HCT116 (cell line): ENCODE results near the gene DPP10. TPM values are rescaled to one million over a fixed set of nuclear protein-coding genes. Genes with fewer than 3 reads are reported as not detected.

Source experiments
- ATAC-seq: fragments of 200-7000 bp; cut with Tn5 transposase; 2 replicates; pipeline ENCODE4 v1.9.1; 2020; ENCODE audit warnings: mild to moderate bottlenecking, moderate library complexity
- BruUV-seq: library from RNA; stranded (reverse); fragments of 400-500 nt; replicated peaks from 2 replicates; lab custom pipeline; 2021; lab: Mats Ljungman, UMichigan
- CTCF ChIA-PET: fragments of 300-600 bp; sonication (Branson Sonifier 250); formaldehyde crosslinking; loops from one replicate; lab custom pipeline; 2021; ENCODE audit warnings: antibody characterized with exemption; lab: Charles Lee
- POLR2A ChIA-PET: fragments of 300-600, 350-600 bp; sonication (Branson Sonifier 250); formaldehyde crosslinking; loops from one replicate; lab custom pipeline; 2021; ENCODE audit warnings: antibody characterized with exemption; lab: Charles Lee
- RAD21 ChIA-PET, 2 experiments: fragments of 300-600 bp; sonication (Branson Sonifier 250); formaldehyde crosslinking; loops; one replicate each; lab custom pipeline; 2023; ENCODE audit warnings: low total read pairs in 2 of 2; ENCODE audit not compliant: uncharacterized antibody in 2 of 2, unreplicated experiment in 2 of 2, low non-redundant PET in 1 of 2; lab: Charles Lee
- DNase-seq: peaks from one replicate; pipeline ENCODE4 v3.0.0-alpha.2; 2010; ENCODE audit warnings: low read depth, low spot score
- H2AFZ ChIP-seq: fragments of 200-600 bp; shearing (Covaris generic), sonication (generic); 2 replicates; pipeline ENCODE4 v1.6.1; 2017; ENCODE audit warnings: low read depth, mixed run types, mixed read lengths, antibody characterized with exemption, low read length; ENCODE audit not compliant: poor library complexity, severe bottlenecking
- H3K27ac ChIP-seq: 2 replicates; pipeline ENCODE4 v1.5.1; 2012; ENCODE audit warnings: low read depth, low read length
- H3K27me3 ChIP-seq: fragments of 200-600 bp; sonication (generic); 2 replicates; pipeline ENCODE4 v1.6.1; 2016; ENCODE audit warnings: mixed run types, low read length, mixed read lengths; ENCODE audit not compliant: insufficient read depth
- H3K36me3 ChIP-seq, 2 experiments: fragments of 200-500 bp in 1 of 2; fragments of 200-600 bp in 1 of 2; sonication (Bioruptor generic) in 1 of 2; sonication (generic) in 1 of 2; 2 replicates each; pipeline versions ENCODE4 v1.5.1 to v1.6.1; 2014 to 2016; ENCODE audit warnings: low read length in 2 of 2, inconsistent platforms in 1 of 2, mixed read lengths in 1 of 2, mixed run types in 1 of 2; ENCODE audit not compliant: insufficient read depth in 2 of 2, control insufficient read depth in 1 of 2
- H3K4me1 ChIP-seq, 2 experiments: fragments of 200-600 bp in 1 of 2; sonication (generic) in 1 of 2; 2 replicates each; pipeline versions ENCODE4 v1.5.1 to v1.6.1; 2012 to 2017; ENCODE audit warnings: low read length in 2 of 2, inconsistent platforms in 1 of 2, mild to moderate bottlenecking in 1 of 2, mixed read lengths in 1 of 2, mixed run types in 1 of 2, moderate library complexity in 1 of 2; ENCODE audit not compliant: insufficient read depth in 2 of 2, control insufficient read depth in 1 of 2
- H3K4me2 ChIP-seq: fragments of 200-600 bp; sonication (generic); 2 replicates; pipeline ENCODE4 v1.6.1; 2017; ENCODE audit warnings: mixed run types, low read length, mixed read lengths
- H3K4me3 ChIP-seq, 2 experiments: fragments of 200-600 bp in 1 of 2; sonication (generic) in 1 of 2; replicated peaks in 1 of 2; 2 replicates each; pipeline ENCODE4 v1.5.1; 2011 to 2016; ENCODE audit warnings: low read length in 2 of 2, control low read depth in 1 of 2, low read depth in 1 of 2, mild to moderate bottlenecking in 1 of 2, mixed read lengths in 1 of 2, mixed run types in 1 of 2
- H3K79me2 ChIP-seq: fragments of 200-600 bp; sonication (generic); 2 replicates; pipeline ENCODE4 v1.6.1; 2017; ENCODE audit warnings: mild to moderate bottlenecking, mixed run types, low read length, moderate library complexity, mixed read lengths; ENCODE audit not compliant: insufficient read depth
- H3K9ac ChIP-seq: fragments of 200-600 bp; sonication (generic); 2 replicates; pipeline ENCODE4 v1.6.1; 2016; ENCODE audit warnings: low read length, mixed read lengths
- H3K9me2 ChIP-seq: fragments of 200-600 bp; sonication (generic), shearing (Covaris generic); 2 replicates; pipeline ENCODE4 v1.6.1; 2017; ENCODE audit warnings: mixed run types, mild to moderate bottlenecking, moderate library complexity; ENCODE audit not compliant: insufficient read depth
- H3K9me3 ChIP-seq, 2 experiments: fragments of 200-500 bp in 1 of 2; fragments of 200-600 bp in 1 of 2; sonication (Bioruptor generic) in 1 of 2; sonication (generic) in 1 of 2; 2 replicates each; pipeline ENCODE4 v1.6.1; 2014 to 2017; ENCODE audit warnings: low read length in 2 of 2, mixed read lengths in 2 of 2, inconsistent platforms in 1 of 2, low read depth in 1 of 2, mild to moderate bottlenecking in 1 of 2, mixed run types in 1 of 2, moderate library complexity in 1 of 2; ENCODE audit not compliant: control insufficient read depth in 1 of 2, insufficient read depth in 1 of 2
- H4K20me1 ChIP-seq: fragments of 200-600 bp; sonication (generic), shearing (Covaris generic); 2 replicates; pipeline ENCODE4 v1.6.1; 2017; ENCODE audit warnings: mixed run types, mild to moderate bottlenecking, moderate library complexity; ENCODE audit not compliant: insufficient read depth
- CTCF ChIP-seq, 3 experiments: fragments of 200-600 bp in 1 of 3; sonication (generic) in 1 of 3; IDR thresholded peaks in 2 of 3; conservative IDR thresholded peaks in 1 of 3; 2 replicates each; pipeline ENCODE4 v1.5.1; 2012 to 2017; ENCODE audit warnings: low read depth in 2 of 3, low read length in 2 of 3, antibody characterized with exemption in 1 of 3, borderline replicate concordance in 1 of 3, control low read depth in 1 of 3, mild to moderate bottlenecking in 1 of 3, mixed read lengths in 1 of 3, mixed run types in 1 of 3, moderate library complexity in 1 of 3; ENCODE audit not compliant: insufficient read depth in 1 of 3
- REST ChIP-seq: IDR thresholded peaks from 2 replicates; pipeline ENCODE4 v1.6.1; 2012; ENCODE audit warnings: low read depth
- intact Hi-C: fragments of 100-400 bp; cut with micrococcal nuclease; formaldehyde crosslinking; loops from 2 replicates; pipeline ENCODE4 v1.10.0; 2022
- total RNA-seq: library from RNA; stranded (reverse); gene quantifications from one replicate; pipeline ENCODE4 v1.2.1, GENCODE V29; 2021; ENCODE audit not compliant: unreplicated experiment

DPP10 gene
- total RNA-seq, 1 experiment from 2014 or later, result not detected

- no peak overlapping the region for H3K27ac ChIP-seq
- no peak overlapping the region for H3K4me3 ChIP-seq
- H3K79me2 ChIP-seq, result no peaks in the 10 kb centered on the region
- H3K27me3 ChIP-seq, result no peaks in the 10 kb centered on the region
- CTCF ChIA-PET, result no interaction called here
- DNase-seq (no peak), ATAC-seq (no peak)
- H2AFZ ChIP-seq, result no peak overlapping the region
- no peaks in the 10 kb centered on the region for H3K4me1 ChIP-seq
- intact Hi-C loops, result no loop called here
- no peak overlapping the region for H3K9ac ChIP-seq
- no peaks in the 10 kb centered on the region for H3K36me3 ChIP-seq
- POLR2A ChIA-PET, result no interaction called here
- no TSS peak for BruUV-seq
- peaks cover 3 to 18% of the 10 kb centered on the region in 2 experiments; a peak in 2 of 4 replicates for H3K9me3 ChIP-seq
- no peaks in the 10 kb centered on the region for H3K9me2 ChIP-seq
- H4K20me1 ChIP-seq, result no peaks in the 10 kb centered on the region
- RAD21 ChIA-PET, result no interaction called here
- no peak for TF ChIP-seq REST
- no peak for TF ChIP-seq CTCF (IDR thresholded peaks at IDR 0.05 in 2 of 3, conservative IDR thresholded peaks at IDR 0.05 in 1 of 3; ENCODE audit: borderline replicate concordance in 1 of 3, insufficient read depth in 1 of 3, low read depth in 2 of 3, low read length in 2 of 3)
- TF ChIP-seq, all 23 proteins: peak for 0
- no peak overlapping the region for H3K4me2 ChIP-seq
These were observed 54.5 kb downstream of the DPP10 start for GRCh38 chr2:114496959-114497358.
